ENCODE results near the gene DPYSL3.
A peak's percentile ranks its signal among the peaks of the same experiment; 100 is the strongest.

The DPYSL3 gene

GRCh38 chr5:147403651-147404640 lies 105.9 kb downstream of the DPYSL3 start:
- peak; percentile 56 for DNase-seq (ENCODE audit: low spot score)

- DNase-seq (ENCODE audit: low spot score): no peak
Observed at GRCh38 chr5:147400881-147401280, 109.0 kb downstream of the DPYSL3 start.

- no peak for DNase-seq (ENCODE audit: low spot score)
Observed at GRCh38 chr5:147400126-147400809, 109.6 kb downstream of the DPYSL3 start.

- DNase-seq (ENCODE audit: low spot score): no peak
Observed at GRCh38 chr5:147398860-147399259, 111.0 kb downstream of the DPYSL3 start.

GRCh38 chr5:147397616-147398015 lies 112.3 kb downstream of the DPYSL3 start:
- no peak for DNase-seq (ENCODE audit: low spot score)

- DNase-seq (ENCODE audit: low spot score): no peak
Observed at GRCh38 chr5:147396070-147396823, 113.6 kb downstream of the DPYSL3 start.

- no peak for DNase-seq (ENCODE audit: low spot score)
Observed at GRCh38 chr5:147393874-147394672, 115.8 kb downstream of the DPYSL3 start.

- peak; percentile 90 for DNase-seq (ENCODE audit: low spot score)
Observed at GRCh38 chr5:147391781-147392180, 118.1 kb downstream of the DPYSL3 start.

GRCh38 chr5:147390654-147391225 lies 119.1 kb downstream of the DPYSL3 start:
- DNase-seq (ENCODE audit: low spot score): no peak

- no peak for DNase-seq (ENCODE audit: low spot score)
Observed at GRCh38 chr5:147388184-147389108, 121.4 kb downstream of the DPYSL3 start.

- DNase-seq (ENCODE audit: low spot score): no peak
Observed at GRCh38 chr5:147387109-147387508, 122.8 kb downstream of the DPYSL3 start.

- DNase-seq (ENCODE audit: low spot score): no peak
Observed at GRCh38 chr5:147384346-147385193, 125.3 kb downstream of the DPYSL3 start.

- DNase-seq (ENCODE audit: low spot score): no peak
Observed at GRCh38 chr5:147382776-147383175, 127.1 kb downstream of the DPYSL3 start.

- DNase-seq (ENCODE audit: low spot score): no peak
Observed at GRCh38 chr5:147381555-147381954, 128.3 kb downstream of the DPYSL3 start.

- no peak for DNase-seq (ENCODE audit: low spot score)
Observed at GRCh38 chr5:147377682-147378081, 132.2 kb downstream of the DPYSL3 start.

- DNase-seq (ENCODE audit: low spot score): no peak
Observed at GRCh38 chr5:147375151-147375550, 134.7 kb downstream of the DPYSL3 start.

GRCh38 chr5:147373328-147373727 lies 136.5 kb downstream of the DPYSL3 start:
- no peak for DNase-seq (ENCODE audit: low spot score)

GRCh38 chr5:147372191-147372590 lies 137.7 kb downstream of the DPYSL3 start:
- no peak for DNase-seq (ENCODE audit: low spot score)

- DNase-seq (ENCODE audit: low spot score): no peak
Observed at GRCh38 chr5:147371290-147371689, 138.6 kb downstream of the DPYSL3 start.
